AG04450 (cell line): Measurements from ENCODE around the gene SYDE2. TPM values are rescaled to one million over a fixed set of nuclear protein-coding genes. Genes with fewer than 3 reads are reported as not detected.

Experiments
- CTCF ChIA-PET: fragments of 300-600, 350-600 bp; formaldehyde crosslinking; extraction: SDS; loops from one replicate; lab custom pipeline; 2022; ENCODE audit warnings: antibody characterized with exemption, inconsistent platforms; lab: Charles Lee
- POLR2A ChIA-PET: fragments of 350-600 bp; formaldehyde crosslinking; extraction: SDS; loops from one replicate; lab custom pipeline; 2021; ENCODE audit warnings: antibody characterized with exemption, inconsistent platforms; lab: Yijun Ruan, JAX
- DNase-seq: peaks from one replicate; pipeline ENCODE4 v3.0.0-alpha.2; 2011; ENCODE audit warnings: low read depth, low spot score
- H3K27ac ChIP-seq: one replicate; pipeline ENCODE4 v1.5.1; 2012; ENCODE audit warnings: low read depth, low read length, control low read depth
- H3K27me3 ChIP-seq: one replicate; pipeline ENCODE4 v1.6.0; 2012; ENCODE audit warnings: low read length; ENCODE audit not compliant: control insufficient read depth, insufficient read depth
- H3K4me3 ChIP-seq: 2 replicates; pipeline ENCODE4 v1.5.1; 2011; ENCODE audit warnings: mild to moderate bottlenecking, low read depth, low read length, control low read depth
- H3K9me3 ChIP-seq: 2 replicates; pipeline ENCODE4 v1.5.1; 2012; ENCODE audit warnings: low read length; ENCODE audit not compliant: control insufficient read depth, insufficient read depth
- polyA plus RNA-seq: library from polyadenylated mRNA; depleted of rRNA; stranded (reverse); fragments of >200 nt; gene quantifications from 2 replicates; pipeline ENCODE4 v1.2.3, GENCODE V29; 2011
- TF ChIP-seq, protein P1 (sequence below): IDR thresholded peaks from 2 replicates; pipeline ENCODE4 v1.5.1; 2011; ENCODE audit warnings: low read depth, low read length, control low read depth, inconsistent platforms

SYDE2 gene
- polyA plus RNA-seq, 1 experiment = 5.7 TPM

GRCh38 chr1:85182700-85183099 is 18.1 kb downstream of the SYDE2 start:
- Histone ChIP-seq H3K27ac (no peak overlapping the region), H3K4me3 (no peak overlapping the region), H3K27me3 (no peaks in the 10 kb centered on the region), H3K9me3 (no peaks in the 10 kb centered on the region)
- no peak for DNase-seq
- POLR2A ChIA-PET = interaction anchor here (0.9 kb wide), 1 partner anchor 18 kb away, joined by 3 read pairs; the partner anchor contains the start of gene SYDE2
- CTCF ChIA-PET = interaction anchor here (0.6 to 4.2 kb wide), 2 partner anchors 72 to 74 kb away, joined by 4 to 16 read pairs; no protein-coding TSS in a partner anchor
- TF ChIP-seq, protein P1, sequence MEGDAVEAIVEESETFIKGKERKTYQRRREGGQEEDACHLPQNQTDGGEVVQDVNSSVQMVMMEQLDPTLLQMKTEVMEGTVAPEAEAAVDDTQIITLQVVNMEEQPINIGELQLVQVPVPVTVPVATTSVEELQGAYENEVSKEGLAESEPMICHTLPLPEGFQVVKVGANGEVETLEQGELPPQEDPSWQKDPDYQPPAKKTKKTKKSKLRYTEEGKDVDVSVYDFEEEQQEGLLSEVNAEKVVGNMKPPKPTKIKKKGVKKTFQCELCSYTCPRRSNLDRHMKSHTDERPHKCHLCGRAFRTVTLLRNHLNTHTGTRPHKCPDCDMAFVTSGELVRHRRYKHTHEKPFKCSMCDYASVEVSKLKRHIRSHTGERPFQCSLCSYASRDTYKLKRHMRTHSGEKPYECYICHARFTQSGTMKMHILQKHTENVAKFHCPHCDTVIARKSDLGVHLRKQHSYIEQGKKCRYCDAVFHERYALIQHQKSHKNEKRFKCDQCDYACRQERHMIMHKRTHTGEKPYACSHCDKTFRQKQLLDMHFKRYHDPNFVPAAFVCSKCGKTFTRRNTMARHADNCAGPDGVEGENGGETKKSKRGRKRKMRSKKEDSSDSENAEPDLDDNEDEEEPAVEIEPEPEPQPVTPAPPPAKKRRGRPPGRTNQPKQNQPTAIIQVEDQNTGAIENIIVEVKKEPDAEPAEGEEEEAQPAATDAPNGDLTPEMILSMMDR = no peak

DNA sequence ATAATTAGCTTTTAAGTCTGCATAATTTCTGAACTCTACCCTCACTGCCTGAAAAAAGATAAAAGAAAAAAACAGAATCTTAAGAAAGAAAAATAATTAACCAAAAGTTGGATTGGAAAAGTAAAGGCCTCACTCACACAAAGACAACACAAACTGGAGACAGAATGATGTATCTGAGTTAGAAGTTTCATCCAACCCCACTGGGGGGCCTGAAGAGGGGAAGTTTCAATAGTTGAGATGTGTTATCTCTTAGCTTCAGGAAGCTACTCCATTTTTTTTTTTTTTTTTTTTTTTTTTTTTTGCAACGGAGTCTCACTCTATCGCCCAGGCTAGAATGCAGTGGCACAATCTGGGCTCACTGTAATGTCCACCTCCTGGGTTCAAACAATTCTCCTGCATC is 19.9 kb downstream of the SYDE2 start:
- H3K27me3 ChIP-seq = no peaks in the 10 kb centered on the region
- no peak overlapping the region for H3K27ac ChIP-seq
- ChIA-PET POLR2A (no interaction called here), CTCF (interaction anchor here (1.8 to 4.2 kb wide), 3 partner anchors 72 to 79 kb away, joined by 8 to 16 read pairs (median 8); partner anchors contain the start of gene C1orf52)
- no peak for DNase-seq
- H3K4me3 ChIP-seq = no peak overlapping the region
- no peaks in the 10 kb centered on the region for H3K9me3 ChIP-seq
- TF ChIP-seq, protein P1 = no peak

- TF ChIP-seq, protein P1 = no peak
- H3K27ac ChIP-seq = no peak overlapping the region
- H3K27me3 ChIP-seq = no peaks in the 10 kb centered on the region
- ChIA-PET CTCF (interaction anchor here (0.5 to 2.1 kb wide), 5 partner anchors 70 to 235 kb away, joined by 3 to 5 read pairs (median 4); no protein-coding TSS in a partner anchor), POLR2A (no interaction called here)
- H3K4me3 ChIP-seq = no peak overlapping the region
- DNase-seq = no peak
- H3K9me3 ChIP-seq = no peaks in the 10 kb centered on the region
Measured at GRCh38 chr1:85179522-85179921, 21.3 kb downstream of the SYDE2 start.

DNA sequence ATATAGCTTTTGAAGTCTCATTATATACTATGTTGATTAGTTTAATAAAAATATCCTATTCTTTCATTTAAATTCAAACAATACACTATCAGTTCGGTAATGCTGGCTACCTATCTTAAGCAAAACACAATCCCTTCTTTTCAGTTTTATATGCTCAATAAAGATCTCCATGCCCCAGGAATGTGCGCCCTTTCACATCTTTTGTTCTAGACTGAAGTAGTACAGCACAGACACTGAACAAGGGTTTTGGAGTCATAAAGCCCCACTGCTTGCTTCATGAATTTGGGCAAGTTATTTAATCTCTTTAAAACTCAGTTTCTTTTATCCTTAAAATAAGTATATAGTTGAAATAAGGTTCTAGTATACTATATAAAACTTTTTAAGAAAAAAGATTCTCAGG is 22.4 kb downstream of the SYDE2 start:
- Histone ChIP-seq H3K9me3 (no peaks in the 10 kb centered on the region), H3K27me3 (no peaks in the 10 kb centered on the region), H3K27ac (no peak overlapping the region), H3K4me3 (no peak overlapping the region)
- CTCF ChIA-PET = interaction anchor here (1.0 to 2.1 kb wide), 4 partner anchors 76 to 234 kb away, joined by 3 to 6 read pairs (median 4); partner anchors contain the start of gene C1orf52
- no peak for DNase-seq
- TF ChIP-seq, protein P1 = no peak
- POLR2A ChIA-PET = no interaction called here

- TF ChIP-seq, protein P1 = no peak
- no peaks in the 10 kb centered on the region for H3K9me3 ChIP-seq
- no peaks in the 10 kb centered on the region for H3K27me3 ChIP-seq
- POLR2A ChIA-PET = no interaction called here
- no peak overlapping the region for H3K27ac ChIP-seq
- DNase-seq = peak; percentile 1
- CTCF ChIA-PET = interaction anchor here (1.2 to 2.0 kb wide), 2 partner anchors 80 to 85 kb away, joined by 4 to 8 read pairs; partner anchors contain the start of gene C1orf52
- H3K4me3 ChIP-seq = no peak overlapping the region
Measured at GRCh38 chr1:85174503-85174902, 26.3 kb downstream of the SYDE2 start.
